Neural progenitor cell (in vitro differentiated cells): Measurements from ENCODE around the gene RIC8B.

Experiments
- CTCF ChIP-seq: fragments of 200-600 bp; sonication (generic); IDR thresholded peaks from 2 replicates; pipeline ENCODE4 v1.5.1; 2017; ENCODE audit warnings: antibody characterized with exemption, mild to moderate bottlenecking
- EZH2 ChIP-seq: fragments of 200-600 bp; sonication (generic); IDR thresholded peaks from 2 replicates; pipeline ENCODE4 v1.6.1; 2017; ENCODE audit warnings: antibody characterized with exemption, mild to moderate bottlenecking, moderate library complexity

GRCh38 chr12:106740818-106741217 is 33.7 kb upstream of the RIC8B start:
- TF ChIP-seq EZH2 (no peak), CTCF (no peak)
